LNCaP clone FGC (cell line): Measurements from ENCODE around the gene SNAP47.
A peak's percentile ranks its signal among the peaks of the same experiment; 100 is the strongest.

Experiments used
- DNase-seq: peaks from one replicate; pipeline ENCODE4 v3.0.0-alpha.2; 2011; ENCODE audit warnings: low read depth
- H3K4me3 ChIP-seq: 2 replicates; pipeline ENCODE4 v1.5.1; 2011; ENCODE audit warnings: mild to moderate bottlenecking, low read depth, low read length, control low read depth
- CTCF ChIP-seq: IDR thresholded peaks from 2 replicates; pipeline ENCODE4 v1.5.1; 2012; ENCODE audit warnings: mild to moderate bottlenecking; ENCODE audit not compliant: control insufficient read depth, insufficient read depth; ENCODE audit errors: extremely low read depth

SNAP47 gene

GRCh38 chr1:227731696-227732585, 3.3 kb upstream of the SNAP47 start:
- TF ChIP-seq CTCF = no peak
- H3K4me3 ChIP-seq = no peak overlapping the region
- DNase-seq = no peak

- TF ChIP-seq CTCF = no peak
- DNase-seq = no peak
- no peak overlapping the region for H3K4me3 ChIP-seq
These were observed 2.5 kb upstream of the SNAP47 start for GRCh38 chr1:227732586-227733308.

DNA sequence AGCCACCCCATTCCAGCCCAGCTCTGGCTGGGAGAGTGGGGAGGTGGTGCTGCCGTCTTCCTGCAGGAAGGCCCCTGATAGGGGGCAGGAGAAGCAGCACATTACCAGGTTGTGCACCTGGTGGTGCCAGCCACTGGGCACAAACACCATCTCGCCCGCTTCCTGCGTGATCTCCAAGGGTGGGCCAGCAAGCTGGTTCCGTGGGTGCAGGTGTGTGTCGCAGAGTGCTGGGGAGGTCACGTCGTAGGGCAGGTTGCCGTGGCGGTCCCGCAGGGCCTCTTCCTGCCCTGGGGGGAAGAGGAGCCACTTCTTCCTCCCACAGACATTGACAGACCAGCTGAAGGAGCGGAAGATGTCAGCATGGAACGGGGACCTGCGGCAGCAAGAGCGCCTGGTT, 1.9 kb upstream of the SNAP47 start:
- no peak for DNase-seq
- H3K4me3 ChIP-seq = peak overlapping the region; percentile 94
- TF ChIP-seq CTCF = no peak

DNA sequence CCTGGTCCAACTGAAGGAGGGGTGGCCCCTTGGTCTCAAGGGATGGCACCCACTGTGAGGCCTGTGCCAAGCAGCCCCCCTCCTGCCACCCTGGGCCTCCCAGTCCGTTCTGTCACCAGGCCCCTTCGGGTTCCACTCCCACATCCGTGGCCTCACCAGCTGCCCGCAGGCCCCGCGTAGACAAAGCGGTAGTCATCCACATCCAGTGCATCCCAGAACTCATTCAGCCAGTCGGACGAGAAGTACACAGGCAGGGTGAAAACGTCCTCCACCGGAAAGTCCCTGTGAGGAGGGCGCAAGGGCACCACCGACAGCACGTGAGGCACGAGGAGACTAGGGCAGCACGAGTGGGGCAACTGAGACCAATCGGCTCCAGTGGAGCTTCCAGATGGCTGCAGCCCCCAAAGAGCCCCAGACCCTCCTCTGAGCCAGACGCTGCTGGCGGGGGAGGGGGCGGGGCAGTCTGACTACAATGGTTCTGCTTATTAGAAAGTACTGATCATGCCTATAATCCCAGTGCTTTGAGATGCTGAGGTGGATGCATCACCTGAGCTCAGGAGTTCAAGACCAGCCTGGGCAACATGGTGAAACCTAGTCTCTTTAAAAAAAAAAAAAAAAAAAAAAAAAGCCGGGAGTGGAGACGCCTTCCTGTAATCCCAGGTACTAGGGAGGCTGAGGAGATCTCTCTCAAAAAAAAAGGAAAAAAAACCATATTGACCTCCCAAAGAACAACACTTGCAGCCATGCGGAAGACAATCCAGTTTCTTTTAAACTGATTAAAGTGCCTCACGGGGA, 1.3 kb upstream of the SNAP47 start:
- DNase-seq = no peak

DNA sequence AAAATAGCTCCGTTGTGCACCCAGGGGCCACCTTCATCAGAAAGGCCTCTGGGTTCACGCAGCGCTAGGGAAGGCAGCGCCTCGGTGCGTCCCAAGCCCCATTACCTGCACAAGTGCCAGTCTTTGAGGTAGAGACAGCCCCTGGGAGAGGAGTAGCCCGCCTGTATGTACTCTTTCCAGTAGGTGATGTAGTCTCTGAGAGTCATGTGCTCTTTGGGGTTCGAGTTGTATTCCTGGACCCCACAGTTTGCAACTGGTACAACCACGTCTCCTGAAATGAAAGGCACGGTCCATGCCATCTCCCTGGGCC, 734 bp upstream of the SNAP47 start:
- peak overlapping the region; percentile 94 for H3K4me3 ChIP-seq
- no peak for DNase-seq
- no peak for TF ChIP-seq CTCF

More for the DNA sequence above, 1.3 kb upstream of the SNAP47 start:
- peak overlapping the region; percentile 94 for H3K4me3 ChIP-seq
- TF ChIP-seq CTCF = no peak

DNA sequence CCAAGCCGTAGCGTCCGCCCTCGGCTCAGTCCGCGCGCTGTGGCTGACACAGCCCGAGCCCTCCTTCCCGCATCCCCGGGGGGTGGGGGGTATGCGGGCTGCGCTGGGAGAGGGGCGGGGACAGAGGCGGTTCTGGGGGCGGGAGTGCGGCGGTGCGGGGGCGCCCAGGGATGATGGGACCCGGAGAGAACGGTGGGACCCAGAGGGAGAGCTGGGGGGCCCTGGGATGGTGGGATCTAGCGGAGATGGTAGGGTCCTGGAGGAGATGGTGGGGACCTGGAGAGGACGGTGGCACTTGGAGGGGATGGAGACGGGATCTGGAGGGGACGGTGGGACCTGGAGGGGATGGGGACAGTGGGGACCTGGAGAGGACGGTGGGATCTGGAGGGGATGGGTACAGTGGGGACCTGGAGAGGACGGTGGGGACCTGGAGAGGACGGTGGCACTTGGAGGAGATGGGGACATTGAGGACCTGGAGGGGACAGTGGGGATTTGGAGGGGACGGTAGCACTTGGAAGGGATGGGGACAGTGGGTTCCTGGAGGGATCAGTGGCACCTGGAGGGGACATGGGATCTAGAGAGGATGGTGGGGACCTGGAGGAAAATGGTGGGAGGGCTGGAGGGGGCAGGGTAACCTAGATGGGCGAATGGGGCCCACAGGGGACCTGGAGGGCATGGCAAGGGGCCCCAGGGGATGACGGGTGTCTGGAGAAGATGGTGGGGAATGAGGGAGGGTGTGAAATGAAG, 477 bp downstream of the SNAP47 start:
- DNase-seq = no peak
- no peak for TF ChIP-seq CTCF

More for the DNA sequence above, 477 bp downstream of the SNAP47 start:
- H3K4me3 ChIP-seq = peak overlapping the region; percentile 94
